NB4 (cell line): ENCODE measurements around the gene CTCFL.

Experiments used
- TF ChIP-seq, protein P1 (sequence below): IDR thresholded peaks from one replicate; pipeline ENCODE4 v1.5.1; 2012; ENCODE audit warnings: low read depth, low read length
- TF ChIP-seq, protein P2 (sequence below): IDR thresholded peaks from 2 replicates; pipeline ENCODE4 v1.6.1; 2011; ENCODE audit warnings: low read depth, low read length

DNA sequence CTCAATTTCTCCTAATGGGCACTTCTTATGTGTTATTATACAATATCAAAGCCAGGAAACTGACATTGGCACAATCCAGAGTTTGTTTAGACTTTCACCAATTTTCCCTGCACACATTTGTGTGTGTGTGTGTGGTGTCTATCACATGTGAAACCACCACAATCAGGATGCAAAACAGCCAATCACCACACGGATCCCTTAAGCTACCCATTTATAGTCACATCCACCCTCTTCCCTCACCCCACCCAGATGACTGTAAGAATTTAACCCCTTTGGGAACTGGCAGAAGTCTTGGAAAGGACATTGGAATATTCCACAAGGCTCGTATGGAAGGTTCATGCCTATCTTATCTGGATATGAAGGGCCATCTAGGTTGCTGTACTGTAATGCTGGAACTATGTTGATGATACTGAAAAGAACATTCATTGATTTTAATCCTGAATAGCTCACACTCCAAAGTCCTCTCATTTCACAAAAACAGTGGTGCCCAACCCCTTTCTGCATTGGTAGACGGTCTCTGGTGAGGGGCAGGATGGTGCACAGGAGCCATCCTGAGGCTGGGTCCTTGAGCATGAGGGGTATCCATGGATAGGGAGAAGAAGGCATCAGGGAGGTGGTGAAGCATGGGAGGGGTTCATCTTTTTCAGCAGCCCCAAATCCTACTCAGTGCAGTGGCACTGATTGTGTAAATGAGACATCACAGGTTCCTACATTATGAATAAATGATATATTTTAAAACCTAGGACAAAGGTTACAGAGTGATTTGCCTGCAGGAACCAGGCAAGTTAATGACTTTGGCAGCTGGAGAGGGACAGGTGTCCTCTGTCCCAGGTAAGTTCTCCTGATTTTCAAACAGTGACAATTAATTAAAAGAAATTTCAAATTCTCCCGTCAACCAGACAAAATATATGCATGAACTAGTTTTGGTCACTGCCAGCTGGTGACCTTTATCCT is 12.1 kb upstream of the CTCFL start:
- TF ChIP-seq, protein P1, sequence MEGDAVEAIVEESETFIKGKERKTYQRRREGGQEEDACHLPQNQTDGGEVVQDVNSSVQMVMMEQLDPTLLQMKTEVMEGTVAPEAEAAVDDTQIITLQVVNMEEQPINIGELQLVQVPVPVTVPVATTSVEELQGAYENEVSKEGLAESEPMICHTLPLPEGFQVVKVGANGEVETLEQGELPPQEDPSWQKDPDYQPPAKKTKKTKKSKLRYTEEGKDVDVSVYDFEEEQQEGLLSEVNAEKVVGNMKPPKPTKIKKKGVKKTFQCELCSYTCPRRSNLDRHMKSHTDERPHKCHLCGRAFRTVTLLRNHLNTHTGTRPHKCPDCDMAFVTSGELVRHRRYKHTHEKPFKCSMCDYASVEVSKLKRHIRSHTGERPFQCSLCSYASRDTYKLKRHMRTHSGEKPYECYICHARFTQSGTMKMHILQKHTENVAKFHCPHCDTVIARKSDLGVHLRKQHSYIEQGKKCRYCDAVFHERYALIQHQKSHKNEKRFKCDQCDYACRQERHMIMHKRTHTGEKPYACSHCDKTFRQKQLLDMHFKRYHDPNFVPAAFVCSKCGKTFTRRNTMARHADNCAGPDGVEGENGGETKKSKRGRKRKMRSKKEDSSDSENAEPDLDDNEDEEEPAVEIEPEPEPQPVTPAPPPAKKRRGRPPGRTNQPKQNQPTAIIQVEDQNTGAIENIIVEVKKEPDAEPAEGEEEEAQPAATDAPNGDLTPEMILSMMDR: no peak
- TF ChIP-seq, protein P2, sequence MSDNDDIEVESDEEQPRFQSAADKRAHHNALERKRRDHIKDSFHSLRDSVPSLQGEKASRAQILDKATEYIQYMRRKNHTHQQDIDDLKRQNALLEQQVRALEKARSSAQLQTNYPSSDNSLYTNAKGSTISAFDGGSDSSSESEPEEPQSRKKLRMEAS: no peak
